Right hindlimb (tissue), 1 donor: ENCODE measurements around the gene ST7.
"Not testable (repeated sequence)": the region's sequence is repeated elsewhere in the genome, so short reads cannot be mapped to it uniquely, and the experiment has no call there.

Experiments
- DNase-seq: peaks from one replicate; pipeline ENCODE4 v3.0.0-alpha.2; 2018

Gene ST7

GRCh38 chr7:117010375-117011133, 57.3 kb downstream of the ST7 start:
- DNase-seq, result no peak

DNA sequence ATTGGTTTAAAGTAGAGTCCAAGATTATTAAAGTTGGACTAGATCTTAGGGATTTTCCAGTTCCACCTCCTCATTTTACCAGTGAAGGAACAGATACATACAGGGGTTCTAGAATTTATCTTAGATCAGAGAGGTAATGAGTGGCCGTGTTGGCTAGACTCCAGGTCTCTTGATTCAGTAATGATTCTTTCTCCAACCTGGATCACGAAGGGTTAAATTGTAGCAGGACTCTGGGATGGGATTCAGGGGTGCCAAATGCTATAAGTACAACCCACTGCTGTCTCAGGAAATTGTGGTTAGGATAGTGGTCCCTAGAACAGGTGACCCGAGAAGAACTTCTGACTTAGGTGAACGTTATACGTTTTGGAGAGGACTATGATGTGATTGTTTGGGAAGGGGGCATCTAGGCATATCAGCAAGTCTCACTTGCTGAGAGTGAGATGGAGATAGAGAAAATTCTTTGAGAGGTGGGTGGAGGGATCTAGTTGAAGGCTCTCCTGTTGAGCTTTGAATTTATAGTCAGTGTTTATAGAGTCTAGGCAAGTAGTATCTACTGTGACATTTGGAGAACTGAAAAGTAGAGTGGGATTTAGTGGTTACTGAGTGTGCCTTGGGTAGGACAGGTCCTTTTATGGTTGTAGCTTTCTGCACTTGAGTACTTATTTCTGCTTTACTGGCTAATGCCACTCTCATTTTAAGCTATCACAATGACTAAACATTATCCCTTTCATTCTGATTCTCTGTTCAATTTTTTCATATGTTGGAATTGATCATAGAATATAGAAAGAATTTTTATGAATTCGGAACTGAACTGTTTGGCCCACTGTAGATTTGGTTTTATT, 58.3 kb downstream of the ST7 start:
- DNase-seq, result no peak

DNA sequence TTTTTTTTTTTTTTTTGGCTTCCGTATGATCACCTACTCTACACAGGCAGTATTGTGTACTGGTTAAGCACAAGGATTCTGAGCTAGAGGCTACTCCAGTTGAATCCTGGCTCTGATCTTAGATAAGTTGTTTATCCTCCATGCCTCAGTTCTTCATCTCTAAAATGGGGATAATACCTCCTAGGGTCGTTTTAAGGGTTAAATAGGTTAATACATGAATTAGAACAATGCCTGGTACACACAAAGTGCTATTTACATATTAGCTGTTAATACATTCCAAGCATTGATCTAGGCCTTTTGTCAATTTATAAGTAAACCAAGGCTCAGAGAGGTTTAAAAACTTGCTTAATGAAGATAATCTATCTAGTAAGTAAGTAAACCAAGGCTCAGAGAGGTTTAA, 59.0 kb downstream of the ST7 start:
- no peak for DNase-seq

GRCh38 chr7:117012696-117013095, 59.4 kb downstream of the ST7 start:
- DNase-seq, result no peak

GRCh38 chr7:117014099-117014656, 60.9 kb downstream of the ST7 start:
- no peak for DNase-seq

GRCh38 chr7:117014673-117015133, 61.4 kb downstream of the ST7 start:
- DNase-seq, result no peak

- DNase-seq, result no peak
These were observed 62.2 kb downstream of the ST7 start for GRCh38 chr7:117015258-117016184.

GRCh38 chr7:117017017-117017451, 63.7 kb downstream of the ST7 start:
- no peak for DNase-seq

- DNase-seq, result no peak
These were observed 64.5 kb downstream of the ST7 start for GRCh38 chr7:117017702-117018266.

GRCh38 chr7:117018713-117019112, 65.4 kb downstream of the ST7 start:
- no peak for DNase-seq

- no peak for DNase-seq
These were observed 66.0 kb downstream of the ST7 start for GRCh38 chr7:117019287-117019686.

- DNase-seq, result peak; percentile 91
These were observed 66.7 kb downstream of the ST7 start for GRCh38 chr7:117019786-117020590.

DNA sequence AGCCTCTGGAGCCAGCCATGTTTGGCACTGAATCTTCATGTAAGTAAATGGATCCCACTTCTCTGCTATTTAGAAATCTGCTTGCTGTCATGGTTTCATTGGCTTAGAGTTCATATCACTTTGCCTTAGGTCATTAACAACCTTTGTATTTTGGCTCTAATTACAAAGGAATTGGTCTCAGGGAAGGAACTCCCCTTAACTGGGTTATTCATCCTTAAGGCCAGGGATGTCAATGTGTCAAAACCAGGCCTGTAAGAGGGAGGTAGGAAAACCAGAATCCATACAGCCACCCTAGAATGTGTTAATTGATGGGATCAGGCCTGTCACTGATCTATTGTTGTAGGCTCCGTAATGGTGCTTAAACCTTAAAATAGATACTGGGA, 67.3 kb downstream of the ST7 start:
- no peak for DNase-seq

DNA sequence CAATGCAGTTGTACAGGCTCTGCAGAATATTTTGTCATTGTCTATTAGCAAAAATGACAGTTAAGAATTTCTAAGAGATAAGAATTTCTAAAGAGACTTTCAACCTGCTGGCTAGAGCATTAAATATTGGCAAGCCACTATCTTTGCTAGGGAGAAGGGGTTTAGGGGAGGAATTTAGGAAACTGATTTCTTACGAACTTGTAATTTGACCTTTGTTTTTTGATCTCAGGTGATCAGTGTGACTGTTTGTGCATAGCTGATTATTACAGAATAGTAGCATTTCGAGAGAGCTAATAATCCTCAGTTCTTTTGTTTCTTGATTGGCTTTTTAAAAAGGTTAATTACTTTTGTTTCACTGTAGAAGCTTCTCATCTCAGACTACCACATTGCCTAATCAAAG, 68.1 kb downstream of the ST7 start:
- DNase-seq, result no peak

GRCh38 chr7:117021986-117022385, 68.7 kb downstream of the ST7 start:
- DNase-seq, result no peak

DNA sequence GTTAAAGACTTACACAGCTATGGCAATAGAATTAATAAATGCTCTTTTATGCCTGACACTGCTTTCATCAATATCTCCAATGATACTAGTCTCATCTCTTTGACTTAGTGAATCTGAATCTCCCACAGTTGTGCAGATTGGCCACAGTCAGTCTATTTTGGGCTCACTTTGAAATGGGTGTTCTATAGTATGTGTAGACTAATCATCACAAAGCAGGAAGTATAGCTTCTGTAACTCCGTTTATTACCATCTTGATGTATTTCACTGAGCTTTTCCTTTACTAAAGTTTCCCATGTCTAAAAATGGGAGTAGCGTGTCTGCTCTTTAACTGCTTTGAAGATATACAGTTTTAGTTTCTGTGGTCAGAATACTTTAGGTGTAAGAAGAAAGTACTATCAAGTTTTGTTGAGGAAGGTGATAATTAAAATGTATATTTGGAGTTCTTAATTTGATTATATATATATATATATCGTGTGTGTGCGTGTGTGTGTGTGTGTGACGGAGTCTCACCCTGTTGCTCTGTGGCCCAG, 70.1 kb downstream of the ST7 start:
- no peak for DNase-seq

GRCh38 chr7:117024811-117025210, 71.5 kb downstream of the ST7 start:
- DNase-seq, result no peak

GRCh38 chr7:117025891-117026290, 72.6 kb downstream of the ST7 start:
- DNase-seq, result no peak

- DNase-seq, result not testable (repeated sequence)
These were observed 77.0 kb downstream of the ST7 start for GRCh38 chr7:117030346-117030745.

- not testable (repeated sequence) for DNase-seq
These were observed 77.5 kb downstream of the ST7 start for GRCh38 chr7:117030793-117031192.

GRCh38 chr7:117032810-117033209, 79.5 kb downstream of the ST7 start:
- DNase-seq, result no peak
